Activated T-helper 1 cell treated with anti-CD3 and anti-CD28 coated beads, Interleukin-12 subunit alpha, Interleukin-12 subunit beta, Interleukin-2, Interleukin-4 antibody, amounts not matched to agents 30 ng/mL and 10 ng/mL and 1 ng/mL, durations not matched to agents 14 hours and 24 hours and 36 hours (primary cell): Measurements from ENCODE around the gene RIIAD1. TPM values are rescaled to one million over a fixed set of nuclear protein-coding genes. Genes with fewer than 3 reads are reported as not detected.
"Not testable (repeated sequence)": the region's sequence is repeated elsewhere in the genome, so short reads cannot be mapped to it uniquely, and the experiment has no call there.

Source experiments
- DNase-seq: peaks from one replicate; pipeline ENCODE4 v3.0.0; 2021; ENCODE audit warnings: low spot score
- H3K27ac Mint-ChIP-seq: one replicate; pipeline ENCODE4 v1.8.0; 2021; ENCODE audit warnings: mild to moderate bottlenecking, mixed read lengths
- H3K27me3 Mint-ChIP-seq: one replicate; pipeline ENCODE4 v1.8.0; 2022; ENCODE audit warnings: mild to moderate bottlenecking, moderate library complexity, mixed read lengths; ENCODE audit not compliant: insufficient read depth
- H3K36me3 Mint-ChIP-seq: one replicate; pipeline ENCODE4 v1.8.0; 2021; ENCODE audit warnings: low read depth, mixed read lengths
- H3K4me1 Mint-ChIP-seq: one replicate; pipeline ENCODE4 v1.8.0; 2021; ENCODE audit warnings: low read depth, mixed read lengths
- H3K4me3 Mint-ChIP-seq: one replicate; pipeline ENCODE4 v1.8.0; 2021; ENCODE audit warnings: mild to moderate bottlenecking, moderate library complexity, mixed read lengths
- H3K9me3 Mint-ChIP-seq: one replicate; pipeline ENCODE4 v1.8.0; 2021; ENCODE audit warnings: mixed read lengths
- intact Hi-C: fragments of 100-400 bp; cut with micrococcal nuclease; formaldehyde crosslinking; loops from one replicate; pipeline ENCODE4 v1.15.1; 2024
- total RNA-seq: library from RNA; stranded (reverse); gene quantifications from 2 replicates; pipeline ENCODE4 v1.2.3, GENCODE V29; 2022

The RIIAD1 gene
- total RNA-seq, 1 donor from 2014 or later: not detected

- Mint-ChIP-seq H3K4me3 (no peak overlapping the region), H3K36me3 (no peaks in the 10 kb centered on the region), H3K4me1 (no peaks in the 10 kb centered on the region), H3K27ac (no peak overlapping the region), H3K9me3 (no peaks in the 10 kb centered on the region), H3K27me3 (peaks cover 16% of the 10 kb centered on the region)
- no peak for DNase-seq
- intact Hi-C loops: no loop called here
These were observed 8.0 kb downstream of the RIIAD1 start for GRCh38 chr1:151729157-151729965.

- H3K36me3 Mint-ChIP-seq: no peaks in the 10 kb centered on the region
These were observed 8.6 kb downstream of the RIIAD1 start for GRCh38 chr1:151729966-151730291.

GRCh38 chr1:151733126-151733525, 11.8 kb downstream of the RIIAD1 start:
- Mint-ChIP-seq H3K4me1 (no peaks in the 10 kb centered on the region), H3K27me3 (peaks cover 5% of the 10 kb centered on the region), H3K36me3 (no peaks in the 10 kb centered on the region), H3K27ac (no peak overlapping the region), H3K9me3 (peaks cover 12% of the 10 kb centered on the region), H3K4me3 (no peak overlapping the region)
- intact Hi-C loops: no loop called here
- no peak for DNase-seq

More at GRCh38 chr1:151729966-151730291, 8.6 kb downstream of the RIIAD1 start:
- no peak overlapping the region for H3K27ac Mint-ChIP-seq
- intact Hi-C loops: no loop called here
- DNase-seq: no peak
- no peaks in the 10 kb centered on the region for H3K4me1 Mint-ChIP-seq
- peaks cover 11% of the 10 kb centered on the region for H3K27me3 Mint-ChIP-seq
- H3K9me3 Mint-ChIP-seq: no peaks in the 10 kb centered on the region
- H3K4me3 Mint-ChIP-seq: no peak overlapping the region

DNA sequence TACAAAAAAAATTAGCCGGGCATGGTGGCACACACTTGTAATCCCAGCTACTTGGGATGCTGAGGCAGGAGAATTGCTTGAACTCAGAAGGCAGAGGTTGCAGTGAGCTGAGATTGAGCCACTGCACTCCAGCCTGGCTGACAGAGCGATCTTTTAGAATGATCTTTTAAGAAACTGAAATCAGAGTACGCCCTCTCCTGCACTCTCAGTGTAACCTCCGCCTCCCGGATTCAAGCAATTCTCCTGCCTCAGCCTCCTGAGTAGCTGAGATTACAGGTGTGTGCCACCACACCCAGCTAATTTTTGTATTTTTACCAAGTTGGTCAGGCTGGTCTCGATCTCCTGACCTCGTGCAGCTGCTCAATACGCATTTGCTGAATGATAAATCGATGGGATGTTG, 12.7 kb downstream of the RIIAD1 start:
- H3K9me3 Mint-ChIP-seq: peaks cover 16% of the 10 kb centered on the region
- intact Hi-C loops, H3K36me3 Mint-ChIP-seq, H3K27me3 Mint-ChIP-seq, H3K27ac Mint-ChIP-seq, DNase-seq, H3K4me3 Mint-ChIP-seq, H3K4me1 Mint-ChIP-seq: not testable (repeated sequence)

DNA sequence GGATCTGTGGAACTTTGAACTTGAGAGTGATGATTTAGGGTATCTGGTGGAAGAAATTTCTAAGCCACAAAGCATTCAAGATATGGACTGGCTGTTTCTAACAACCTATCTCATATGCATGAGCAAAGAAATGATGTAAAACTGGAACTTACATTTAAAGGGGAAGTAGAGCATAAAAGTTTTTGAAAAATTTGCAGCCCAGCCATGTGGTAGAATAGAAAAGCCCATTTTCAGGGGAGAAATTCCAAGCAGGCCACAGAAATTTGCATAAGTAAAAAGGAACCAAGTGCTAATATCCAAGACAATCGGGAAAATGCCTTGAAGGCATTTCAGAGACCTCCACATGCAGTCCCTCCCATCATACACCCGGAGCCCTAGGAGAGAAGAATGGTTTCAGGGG, 15.7 kb downstream of the RIIAD1 start:
- no peak for DNase-seq
- H3K9me3 Mint-ChIP-seq: peaks cover 16% of the 10 kb centered on the region
- H3K27me3 Mint-ChIP-seq: peaks cover 2% of the 10 kb centered on the region
- H3K27ac Mint-ChIP-seq: no peak overlapping the region
- H3K4me1 Mint-ChIP-seq: no peaks in the 10 kb centered on the region
- H3K4me3 Mint-ChIP-seq: no peak overlapping the region
- H3K36me3 Mint-ChIP-seq: no peaks in the 10 kb centered on the region
- intact Hi-C loops: loop anchor here (5.0 kb wide), 1 partner anchor 435 kb away; no protein-coding TSS in a partner anchor

DNA sequence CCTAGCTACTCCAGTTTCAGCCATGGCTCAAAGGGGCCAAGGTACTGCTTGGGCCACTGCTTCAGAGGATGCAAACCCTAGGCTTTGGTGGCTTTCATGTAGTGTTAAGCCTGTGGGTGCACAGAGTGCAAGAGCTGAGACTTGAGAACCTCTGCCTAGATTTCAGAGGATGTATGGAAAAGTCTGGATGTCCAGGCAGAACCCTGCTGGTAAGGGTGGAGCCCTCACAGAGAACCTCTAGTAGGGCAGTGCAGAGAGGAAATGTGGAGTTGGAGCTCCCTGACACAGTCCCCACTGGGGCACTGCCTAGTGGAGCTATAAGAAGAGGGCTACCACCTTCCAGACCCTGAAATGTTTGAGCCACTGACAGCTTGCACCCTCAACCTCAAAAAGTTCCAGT, 16.2 kb downstream of the RIIAD1 start:
- DNase-seq: no peak
- H3K27ac Mint-ChIP-seq: no peak overlapping the region
- peaks cover 2% of the 10 kb centered on the region for H3K27me3 Mint-ChIP-seq
- H3K9me3 Mint-ChIP-seq: peaks cover 16% of the 10 kb centered on the region
- H3K4me3 Mint-ChIP-seq: no peak overlapping the region
- no peaks in the 10 kb centered on the region for H3K4me1 Mint-ChIP-seq
- H3K36me3 Mint-ChIP-seq: no peaks in the 10 kb centered on the region
- intact Hi-C loops: loop anchor here (5.0 kb wide), 1 partner anchor 435 kb away; no protein-coding TSS in a partner anchor

- no peak for DNase-seq
- Mint-ChIP-seq H3K27me3 (peaks cover 8% of the 10 kb centered on the region), H3K27ac (no peak overlapping the region), H3K36me3 (no peaks in the 10 kb centered on the region), H3K4me1 (no peaks in the 10 kb centered on the region), H3K4me3 (no peak overlapping the region), H3K9me3 (peaks cover 16% of the 10 kb centered on the region)
- intact Hi-C loops: loop anchor here (5.0 kb wide), 1 partner anchor 437 kb away; no protein-coding TSS in a partner anchor
These were observed 18.5 kb downstream of the RIIAD1 start for GRCh38 chr1:151739590-151740355.

DNA sequence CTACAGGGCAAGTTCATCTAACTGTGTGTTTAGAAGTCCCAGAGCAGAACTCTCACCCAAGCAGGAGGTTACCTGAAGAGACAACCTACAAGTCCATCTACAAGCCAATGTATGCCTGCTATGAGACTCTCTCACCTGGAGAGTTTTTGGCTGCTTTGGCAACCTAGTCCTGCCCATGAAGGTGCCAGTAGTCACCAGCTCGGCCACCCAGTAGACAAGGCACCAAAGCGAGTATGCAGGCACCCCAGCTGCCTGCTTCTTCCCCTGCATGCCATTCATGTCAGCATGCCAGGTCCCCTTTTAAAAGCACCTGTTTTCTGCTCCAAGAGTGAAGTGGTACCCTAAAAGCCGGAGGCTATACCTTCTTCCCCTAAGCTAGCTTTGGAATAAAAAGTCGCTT, 20.2 kb downstream of the RIIAD1 start:
- H3K36me3 Mint-ChIP-seq: no peaks in the 10 kb centered on the region
- H3K9me3 Mint-ChIP-seq: peaks cover 15% of the 10 kb centered on the region
- peaks cover 20% of the 10 kb centered on the region for H3K27me3 Mint-ChIP-seq
- H3K4me3 Mint-ChIP-seq: no peak overlapping the region
- intact Hi-C loops: no loop called here
- no peak for DNase-seq
- H3K4me1 Mint-ChIP-seq: no peaks in the 10 kb centered on the region
- no peak overlapping the region for H3K27ac Mint-ChIP-seq

GRCh38 chr1:151756291-151756690, 35.0 kb downstream of the RIIAD1 start:
- no peak overlapping the region for H3K27ac Mint-ChIP-seq
- peaks cover 29% of the 10 kb centered on the region for H3K36me3 Mint-ChIP-seq
- no peak overlapping the region for H3K4me3 Mint-ChIP-seq
- H3K9me3 Mint-ChIP-seq: no peaks in the 10 kb centered on the region
- intact Hi-C loops: no loop called here
- peaks cover 12% of the 10 kb centered on the region for H3K4me1 Mint-ChIP-seq
- no peaks in the 10 kb centered on the region for H3K27me3 Mint-ChIP-seq
- no peak for DNase-seq

- no peak overlapping the region for H3K4me3 Mint-ChIP-seq
- H3K4me1 Mint-ChIP-seq: peaks cover 31% of the 10 kb centered on the region
- DNase-seq: no peak
- H3K36me3 Mint-ChIP-seq: peaks cover 45% of the 10 kb centered on the region
- H3K9me3 Mint-ChIP-seq: no peaks in the 10 kb centered on the region
- intact Hi-C loops: no loop called here
- H3K27me3 Mint-ChIP-seq: no peaks in the 10 kb centered on the region
- no peak overlapping the region for H3K27ac Mint-ChIP-seq
These were observed 37.9 kb downstream of the RIIAD1 start for GRCh38 chr1:151759241-151759640.

DNA sequence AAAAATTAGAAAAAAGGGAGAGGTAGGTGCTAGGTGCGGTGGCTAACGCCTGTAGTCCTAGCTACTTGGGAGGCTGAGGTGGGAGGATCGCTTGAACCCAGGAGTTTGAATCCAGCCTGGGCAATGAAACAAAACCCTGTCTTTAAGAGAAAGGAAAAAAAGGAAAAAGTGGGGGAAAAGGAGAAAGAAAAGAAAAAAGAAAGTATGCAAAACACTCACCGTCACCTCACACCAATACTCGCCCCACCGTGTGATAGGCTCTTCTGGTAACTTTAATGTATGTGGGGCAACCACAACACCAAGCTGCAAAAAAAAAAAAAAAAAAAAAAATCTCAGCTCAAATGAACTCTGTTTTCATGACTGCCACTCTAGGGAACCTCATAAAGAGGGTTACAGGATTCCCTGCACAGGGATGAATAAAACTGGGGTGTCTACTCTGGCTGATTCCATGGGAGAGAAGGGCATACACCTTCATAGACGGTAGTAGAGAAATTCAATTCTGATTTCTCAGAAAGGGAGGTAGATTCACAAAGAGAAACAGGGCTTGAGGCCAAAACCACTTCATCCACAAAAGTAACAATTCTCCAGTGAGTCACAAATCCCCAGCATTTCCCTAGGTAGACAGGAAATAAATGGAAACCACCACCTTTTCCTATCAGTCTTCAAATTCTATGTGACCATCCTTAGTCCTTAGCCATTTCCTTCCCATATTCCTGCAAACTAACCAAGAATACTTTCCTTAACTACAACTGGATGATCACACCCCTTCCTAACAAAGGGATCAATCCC, 39.5 kb downstream of the RIIAD1 start:
- H3K36me3 Mint-ChIP-seq: peaks cover 43% of the 10 kb centered on the region
- no peak for DNase-seq
- no peak overlapping the region for H3K27ac Mint-ChIP-seq
- intact Hi-C loops: no loop called here
- no peaks in the 10 kb centered on the region for H3K9me3 Mint-ChIP-seq
- H3K4me1 Mint-ChIP-seq: peaks cover 42% of the 10 kb centered on the region
- peak overlapping the region; percentile 42 for H3K4me3 Mint-ChIP-seq
- no peaks in the 10 kb centered on the region for H3K27me3 Mint-ChIP-seq

- peak; percentile 84 for DNase-seq
- no peaks in the 10 kb centered on the region for H3K9me3 Mint-ChIP-seq
- peak within 1 kb of the TSS; percentile 96 for H3K27ac Mint-ChIP-seq
- peaks cover 35% of the 10 kb centered on the region for H3K4me1 Mint-ChIP-seq
- peak within 1 kb of the TSS; percentile 89 for H3K4me3 Mint-ChIP-seq
- intact Hi-C loops: loop anchor here (1.0 kb wide), 4 partner anchors 27 to 152 kb away; partner anchors contain the start of genes RIIAD1 and TDRKH
- H3K27me3 Mint-ChIP-seq: no peaks in the 10 kb centered on the region
- peaks cover 34% of the 10 kb centered on the region for H3K36me3 Mint-ChIP-seq
These were observed 41.9 kb downstream of the RIIAD1 start, which contains the start of gene MRPL9 for GRCh38 chr1:151762941-151763921. MRPL9 (minus strand) TSS chr1:151763496; CDS start chr1:151763479, 17 bp downstream.
